SHP77 (cell line): ENCODE results near the gene METRNL.
"Not testable (repeated sequence)": the region's sequence is repeated elsewhere in the genome, so short reads cannot be mapped to it uniquely, and the experiment has no call there.

ENCODE experiments used
- DNase-seq, 2 experiments: peaks; one replicate each; lab custom pipeline; 2025; lab: John Stamatoyannopoulos, UW

Gene METRNL

GRCh38 chr17:83052241-83052564 is 27.2 kb upstream of the METRNL start:
- DNase-seq: no peak

GRCh38 chr17:83053021-83053681 is 26.3 kb upstream of the METRNL start:
- DNase-seq: no peak

- DNase-seq: no peak
These were observed 25.5 kb upstream of the METRNL start for GRCh38 chr17:83053739-83054451.

GRCh38 chr17:83054518-83055125 is 24.8 kb upstream of the METRNL start:
- no peak for DNase-seq

- not testable (repeated sequence) for DNase-seq
These were observed 24.2 kb upstream of the METRNL start for GRCh38 chr17:83055176-83055575.

- no peak for DNase-seq
These were observed 23.4 kb upstream of the METRNL start for GRCh38 chr17:83055911-83056582.

GRCh38 chr17:83056583-83057396 is 22.6 kb upstream of the METRNL start:
- no peak for DNase-seq

GRCh38 chr17:83057397-83057761 is 22.0 kb upstream of the METRNL start:
- no peak for DNase-seq

GRCh38 chr17:83057793-83058265 is 21.6 kb upstream of the METRNL start:
- DNase-seq: no peak

- no peak for DNase-seq
These were observed 21.1 kb upstream of the METRNL start for GRCh38 chr17:83058266-83058798.

GRCh38 chr17:83061586-83061985 is 17.8 kb upstream of the METRNL start:
- DNase-seq: no peak

GRCh38 chr17:83062011-83062817 is 17.2 kb upstream of the METRNL start:
- no peak for DNase-seq

- peak in 1 of 2 experiments; percentile 38 for DNase-seq
These were observed 16.4 kb upstream of the METRNL start for GRCh38 chr17:83062818-83063671.

GRCh38 chr17:83064021-83064731 is 15.2 kb upstream of the METRNL start:
- DNase-seq: no peak

- DNase-seq: no peak
These were observed 14.4 kb upstream of the METRNL start for GRCh38 chr17:83064732-83065659.

- no peak for DNase-seq
These were observed 13.5 kb upstream of the METRNL start for GRCh38 chr17:83065660-83066542.

GRCh38 chr17:83066543-83066890 is 12.9 kb upstream of the METRNL start:
- DNase-seq: not testable (repeated sequence)
